NAMALWA (cell line): Measurements from ENCODE around the gene NLRP12.
"Not testable (repeated sequence)": the region's sequence is repeated elsewhere in the genome, so short reads cannot be mapped to it uniquely, and the experiment has no call there.

Experiments used
- DNase-seq: peaks from one replicate; pipeline ENCODE4 v3.0.0-alpha.2; 2015; ENCODE audit warnings: low spot score

NLRP12 gene

DNA sequence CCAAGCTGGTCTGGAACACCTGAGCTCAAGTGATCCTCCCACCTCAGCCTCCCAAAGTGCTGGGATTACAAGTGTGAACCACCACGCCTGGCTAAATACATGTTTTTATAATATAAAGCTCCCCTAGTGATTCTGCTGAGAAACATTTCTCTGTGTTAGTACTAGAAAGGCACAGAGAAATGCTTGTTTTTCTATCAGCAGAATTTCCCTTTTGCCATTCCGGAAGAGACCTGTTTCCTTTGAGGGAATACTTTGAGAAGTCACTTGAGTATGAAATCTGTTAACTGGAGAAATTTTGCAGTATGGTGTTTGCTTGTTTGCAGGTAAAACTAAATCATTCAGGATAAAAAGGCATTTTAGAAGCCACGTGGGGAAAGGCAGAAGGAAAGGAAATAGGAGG lies 4.4 kb upstream of the NLRP12 start:
- DNase-seq: no peak

DNA sequence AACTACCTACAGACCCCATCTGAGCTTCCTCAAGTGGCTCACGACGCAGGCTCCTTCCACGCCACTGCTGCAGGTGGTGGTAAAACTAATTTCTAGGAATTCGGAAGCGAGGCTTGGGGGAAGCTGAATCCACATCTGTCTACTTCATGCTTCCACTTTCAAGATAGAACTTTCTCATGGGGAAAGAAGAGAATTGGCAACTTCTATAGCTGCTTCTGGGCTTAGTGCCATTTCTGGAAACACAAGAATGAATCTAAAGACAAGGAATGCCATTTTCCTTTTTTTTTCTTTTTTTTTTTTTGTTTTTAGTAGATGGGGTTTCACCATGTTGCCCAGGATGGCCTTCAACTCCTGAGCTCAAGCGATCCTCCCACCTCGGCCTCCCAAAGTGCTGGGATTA lies 2.8 kb upstream of the NLRP12 start:
- no peak for DNase-seq

DNA sequence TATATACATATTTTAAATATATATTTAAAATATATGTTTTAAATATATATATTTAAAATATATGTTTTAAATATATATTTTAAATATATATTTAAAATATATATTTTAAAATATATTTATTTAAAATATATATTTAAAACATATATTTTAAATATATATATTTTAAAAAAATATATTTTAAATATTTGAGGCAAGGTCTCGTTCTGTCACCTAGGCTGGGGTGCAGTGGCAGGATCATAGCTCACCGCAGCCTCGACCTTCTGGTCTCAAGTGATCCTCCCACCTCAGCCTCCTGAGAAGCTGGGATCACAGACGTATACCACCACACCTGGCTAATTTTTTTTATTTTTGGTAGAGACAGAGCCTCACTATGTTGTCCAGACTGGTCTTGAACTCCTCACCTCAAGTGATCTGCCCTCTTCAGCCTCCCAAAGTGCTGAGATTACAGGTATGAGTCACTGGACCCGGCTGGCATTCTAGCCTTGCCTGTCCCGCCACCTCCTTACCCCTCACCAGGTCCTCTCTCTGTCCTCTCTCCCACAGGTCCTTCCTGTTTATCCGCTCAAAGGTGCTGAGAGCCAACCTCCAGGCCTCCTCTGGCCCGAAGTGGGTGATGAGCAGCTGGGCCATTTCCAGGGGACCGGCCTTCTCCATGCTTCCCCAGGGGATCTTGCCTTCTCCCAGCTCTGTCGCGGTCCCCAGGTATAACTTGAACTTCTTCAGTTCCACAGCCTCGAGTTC lies 564 bp downstream of the NLRP12 start:
- DNase-seq: no peak

DNA sequence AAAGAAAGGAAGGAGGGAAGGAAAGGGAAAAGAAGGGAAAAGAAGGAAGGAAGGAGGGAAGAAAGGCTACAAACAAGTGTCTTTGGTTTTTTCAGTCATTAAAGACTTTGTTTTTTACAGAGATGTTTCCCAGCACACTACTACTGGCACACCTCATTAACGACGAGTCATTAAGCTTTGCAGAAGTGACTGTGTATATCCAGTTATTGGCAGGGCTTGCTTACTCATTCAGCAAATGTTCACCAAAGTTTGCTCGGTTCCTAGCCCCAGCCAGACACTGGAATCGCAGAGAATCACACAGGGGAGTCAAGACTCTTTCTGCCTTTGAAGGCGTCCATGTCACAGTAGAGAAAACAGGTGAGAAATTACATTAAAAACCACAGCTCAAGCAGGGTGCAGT lies 4.3 kb downstream of the NLRP12 start:
- no peak for DNase-seq

DNA sequence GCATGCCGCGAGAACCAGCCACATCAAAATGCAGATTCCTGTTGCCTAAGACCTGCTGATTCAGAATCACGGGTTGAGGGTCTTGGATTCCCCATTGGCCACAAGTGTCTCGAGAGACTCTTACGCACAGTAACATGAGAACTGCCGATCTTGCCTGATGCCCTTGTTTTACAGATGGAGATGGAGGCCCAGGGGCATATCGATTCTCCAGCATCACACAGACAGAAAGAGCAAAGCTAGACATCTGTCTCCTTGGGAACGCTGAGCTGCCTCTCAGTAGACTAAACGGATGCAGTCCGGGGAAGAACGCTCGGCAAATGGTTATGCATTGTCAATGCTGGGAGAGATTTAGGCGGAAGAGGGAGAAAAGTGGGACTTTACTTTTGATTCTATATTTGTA lies 5.4 kb downstream of the NLRP12 start:
- DNase-seq: no peak

DNA sequence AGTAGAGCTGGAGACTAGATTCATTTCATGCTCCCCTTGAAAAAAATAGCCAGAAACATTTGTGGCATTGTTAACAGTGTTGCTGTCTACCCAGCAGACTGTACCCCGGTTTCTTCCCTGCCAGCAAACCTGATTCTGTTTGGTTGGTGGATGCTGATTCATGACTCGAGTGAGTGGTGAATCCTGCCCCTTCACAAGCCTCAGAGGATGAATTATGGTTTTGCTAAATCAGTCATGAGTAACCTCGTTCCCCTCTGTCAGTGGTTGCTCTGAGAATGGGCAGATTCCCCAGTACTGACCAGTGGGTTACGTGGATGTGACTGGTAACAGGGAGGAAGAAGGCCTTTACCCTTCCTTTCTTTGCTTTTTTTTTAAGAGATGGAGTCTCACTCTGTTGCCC lies 10.1 kb downstream of the NLRP12 start:
- DNase-seq: no peak

DNA sequence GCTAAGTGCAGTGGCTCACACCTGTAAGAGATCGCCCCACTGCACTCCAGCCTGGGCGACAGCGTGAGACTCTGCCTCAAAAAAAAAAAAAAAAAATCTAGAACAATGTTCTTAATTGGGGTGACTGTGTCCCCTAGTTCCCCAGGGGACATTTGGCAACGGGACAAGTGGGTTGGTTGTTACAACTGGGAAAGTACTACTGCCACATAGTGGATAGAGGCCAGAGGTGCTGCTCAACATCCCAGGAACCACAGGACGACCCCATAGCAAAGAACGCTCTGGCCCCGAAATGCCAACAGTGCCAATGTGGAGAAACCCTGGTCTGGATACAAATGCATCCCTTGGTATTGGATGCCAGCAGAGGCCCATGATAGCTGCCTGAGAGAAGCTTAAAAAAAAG lies 11.8 kb downstream of the NLRP12 start:
- DNase-seq: peak; percentile 33

DNA sequence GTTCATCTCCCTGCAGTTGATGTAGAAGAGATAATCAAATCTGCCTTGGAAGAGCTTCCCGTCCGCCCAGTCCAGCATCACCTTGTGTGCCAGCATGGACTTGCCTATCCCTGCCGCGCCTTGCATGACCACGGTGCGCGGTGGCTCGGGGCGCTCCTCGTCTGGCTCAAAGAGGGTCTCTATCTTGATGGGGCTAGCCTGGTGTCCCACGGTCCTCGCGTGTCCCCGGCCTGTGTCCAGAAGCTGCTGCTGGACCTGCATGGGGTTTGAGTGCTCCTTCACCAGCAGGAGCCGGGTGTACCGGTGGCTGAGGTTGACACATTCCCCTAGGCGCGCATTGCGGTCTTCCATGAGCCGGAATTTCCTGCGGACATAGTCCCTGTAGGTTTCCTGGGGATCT lies 13.2 kb downstream of the NLRP12 start:
- DNase-seq: no peak

DNA sequence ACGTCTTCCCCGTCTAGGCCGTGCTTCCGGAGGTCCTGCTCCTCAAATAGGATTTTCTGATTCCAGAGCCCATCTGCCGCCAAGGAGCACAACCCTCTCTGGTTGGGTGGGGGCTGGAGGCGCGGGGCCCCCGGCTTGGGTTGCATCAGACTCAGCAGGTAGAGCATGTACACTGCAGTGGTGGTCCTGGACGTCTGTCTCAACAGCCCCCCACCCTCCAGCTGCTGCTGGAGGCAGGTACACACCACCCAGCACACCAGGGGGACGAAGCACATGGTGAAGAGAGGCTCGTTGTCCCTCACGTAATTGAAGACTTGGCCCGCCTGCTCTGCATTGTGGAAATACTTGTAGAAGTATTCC lies 13.9 kb downstream of the NLRP12 start:
- no peak for DNase-seq

DNA sequence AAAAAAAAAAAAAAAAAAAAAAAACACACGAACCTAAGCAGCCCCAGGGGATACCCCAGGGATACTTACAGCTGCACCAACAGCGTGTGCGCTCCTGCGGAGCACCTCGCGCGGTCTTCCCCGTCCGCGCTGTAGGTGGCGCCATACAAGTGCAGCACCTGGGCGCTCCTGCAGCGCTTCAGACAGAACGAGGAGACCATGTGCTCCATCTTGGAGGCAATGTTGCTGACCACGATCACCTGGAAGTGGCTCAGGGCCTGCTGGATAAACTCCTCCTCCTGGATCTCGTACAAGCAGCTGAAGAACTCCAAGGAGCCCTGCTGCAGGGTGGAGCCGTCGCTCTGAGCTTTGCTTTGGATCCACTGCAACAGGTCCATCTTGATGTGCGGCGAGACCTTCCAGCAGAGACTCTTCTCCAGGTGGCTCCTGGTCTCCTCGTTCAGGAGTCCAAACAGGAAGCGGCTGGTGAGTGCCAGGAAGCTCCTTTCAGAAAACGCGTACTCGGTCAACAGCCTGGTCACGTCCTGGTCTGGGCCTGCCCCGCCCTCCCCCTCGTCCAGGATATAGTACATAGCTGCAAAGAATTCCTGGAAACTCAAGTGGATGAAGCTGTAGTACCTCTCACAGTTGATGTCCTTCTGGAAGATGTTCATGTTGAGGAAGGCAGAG lies 14.5 kb downstream of the NLRP12 start:
- DNase-seq: peak; percentile 30

DNA sequence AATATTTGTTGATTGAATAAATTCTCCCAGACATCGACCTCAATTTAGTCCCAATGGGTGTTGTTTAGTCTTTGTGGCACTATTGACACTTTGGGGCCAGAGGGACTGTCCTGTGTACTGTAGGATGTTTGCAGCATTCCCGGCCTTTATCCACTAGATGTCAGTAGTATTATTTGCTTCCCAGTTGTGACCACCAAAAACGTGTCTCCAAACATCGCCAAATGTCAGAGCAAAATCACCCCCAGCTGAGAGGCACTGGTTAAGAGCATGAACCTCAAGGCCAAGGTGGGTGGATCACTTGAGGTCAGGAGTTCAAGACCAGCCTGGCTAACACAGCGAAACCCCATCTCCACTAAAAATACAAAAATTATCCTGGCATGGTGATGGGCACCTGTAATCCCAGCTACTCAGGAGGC lies 15.4 kb downstream of the NLRP12 start:
- DNase-seq: peak; percentile 51

DNA sequence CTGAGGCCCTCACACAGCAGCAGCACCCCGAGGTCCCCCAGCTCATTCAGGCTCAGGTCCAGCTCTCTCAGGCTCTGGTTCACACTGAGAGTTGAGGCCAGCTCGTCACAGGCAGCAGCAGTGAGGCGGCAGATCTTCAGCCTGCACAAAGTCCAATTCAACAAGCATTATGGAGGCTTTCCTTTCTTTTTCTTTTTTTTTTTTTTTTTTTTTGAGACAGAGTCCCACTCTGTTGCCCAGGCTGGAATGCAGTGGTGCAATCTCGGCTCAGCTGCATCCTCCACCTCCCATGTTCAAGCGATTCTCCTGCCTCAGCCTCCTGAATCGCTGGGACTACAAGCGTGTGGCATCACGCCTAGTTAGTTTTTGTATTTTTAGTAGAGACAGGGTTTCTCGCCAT lies 22.9 kb downstream of the NLRP12 start:
- no peak for DNase-seq

DNA sequence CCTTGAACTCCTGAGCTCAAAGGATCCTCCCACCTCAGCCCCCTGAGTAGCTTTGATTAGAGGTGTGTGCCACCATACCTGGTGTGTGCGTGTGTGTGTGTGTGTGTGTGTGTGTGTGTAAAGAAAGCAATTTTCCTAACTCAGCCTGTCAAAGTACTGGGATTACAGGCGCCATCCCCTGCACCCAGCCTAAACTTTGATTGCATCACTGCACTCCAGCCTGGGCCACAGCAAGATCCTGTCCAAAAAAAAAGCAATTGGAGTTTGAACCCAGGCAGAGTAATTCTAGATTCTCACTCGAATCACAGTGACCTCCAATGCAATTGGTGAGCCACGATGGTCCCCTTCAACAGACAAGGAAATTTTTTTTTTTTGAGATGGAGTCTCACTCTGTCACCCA lies 29.1 kb downstream of the NLRP12 start:
- no peak for DNase-seq

DNA sequence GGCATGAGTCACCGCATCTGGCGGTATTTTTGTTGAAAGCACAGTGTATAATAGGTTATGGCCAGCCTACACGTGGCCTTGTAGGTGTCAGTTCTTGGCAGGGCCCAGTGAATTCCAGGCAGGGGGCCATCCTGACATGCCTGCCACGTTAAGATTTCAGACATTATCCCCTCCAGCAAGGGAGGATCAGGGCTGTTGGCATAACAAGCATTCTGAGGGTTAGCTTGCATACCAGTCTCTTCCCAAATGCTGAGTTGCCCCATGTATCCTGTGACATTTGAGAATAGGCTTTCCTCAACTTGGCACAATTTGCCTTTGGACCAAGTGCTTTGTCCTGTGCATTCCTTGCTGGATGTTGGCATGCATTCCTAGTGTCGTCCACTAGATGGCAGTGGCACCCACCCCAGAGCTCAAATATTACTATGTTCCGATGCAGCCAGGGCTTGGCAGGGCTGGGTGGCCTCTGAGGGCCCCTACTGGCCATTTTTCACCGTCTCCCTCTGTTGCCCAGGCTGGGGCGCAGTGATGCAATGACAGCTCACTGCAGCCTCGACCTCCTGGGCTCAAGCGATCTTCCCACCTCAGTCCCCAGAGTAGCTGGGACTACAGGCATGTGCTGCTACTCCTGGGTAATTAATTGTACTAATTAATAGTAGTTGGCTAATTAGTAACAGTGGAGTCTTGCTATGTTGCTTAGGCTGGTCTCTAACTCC lies 31.2 kb downstream of the NLRP12 start:
- DNase-seq: peak; percentile 92

DNA sequence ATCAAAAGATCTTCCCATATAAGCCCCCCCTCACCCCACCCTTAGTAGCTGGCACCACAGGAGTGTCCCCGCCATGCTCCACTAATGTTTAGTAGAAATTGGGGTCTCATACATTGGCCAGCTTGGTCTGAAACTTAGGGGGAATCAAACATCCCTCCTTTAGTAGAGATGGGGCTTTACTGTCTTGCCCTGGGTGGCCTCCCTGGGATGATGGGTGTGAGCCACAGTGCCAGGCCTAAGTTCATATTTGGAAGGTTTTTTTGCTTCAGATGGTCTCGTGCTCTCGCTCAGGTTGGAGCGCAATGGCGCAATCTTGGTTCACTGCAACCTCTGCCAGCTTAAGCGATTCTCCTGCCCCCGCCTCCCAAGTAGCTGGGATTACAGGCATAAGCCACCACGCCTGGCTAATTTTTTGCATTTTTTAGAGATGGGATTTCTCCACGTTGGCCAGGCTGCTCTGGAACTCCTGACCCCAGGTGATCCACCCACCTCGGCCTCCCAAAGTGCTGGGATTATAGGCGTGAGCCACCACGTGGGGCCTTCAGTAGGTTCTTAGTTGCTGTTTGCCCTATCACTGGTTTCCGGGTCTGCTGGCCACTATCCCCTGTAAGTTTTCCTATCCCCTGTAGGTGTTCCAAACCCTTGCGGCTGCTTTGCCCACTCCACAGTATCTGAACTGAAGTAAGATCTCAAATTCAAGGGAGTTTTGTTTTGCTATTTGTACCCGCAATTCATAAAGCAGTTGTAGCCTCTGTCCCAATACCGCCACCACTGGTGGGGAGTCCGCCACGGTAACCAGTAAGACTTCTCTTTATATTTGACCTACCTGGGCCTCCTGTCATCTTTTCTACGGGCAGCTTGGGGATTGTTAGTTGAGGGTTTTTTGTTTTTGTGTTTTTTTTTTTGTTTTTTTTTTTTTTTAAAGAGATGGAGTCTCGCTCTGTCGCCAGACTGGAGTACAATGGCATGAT lies 34.1 kb downstream of the NLRP12 start:
- no peak for DNase-seq

DNA sequence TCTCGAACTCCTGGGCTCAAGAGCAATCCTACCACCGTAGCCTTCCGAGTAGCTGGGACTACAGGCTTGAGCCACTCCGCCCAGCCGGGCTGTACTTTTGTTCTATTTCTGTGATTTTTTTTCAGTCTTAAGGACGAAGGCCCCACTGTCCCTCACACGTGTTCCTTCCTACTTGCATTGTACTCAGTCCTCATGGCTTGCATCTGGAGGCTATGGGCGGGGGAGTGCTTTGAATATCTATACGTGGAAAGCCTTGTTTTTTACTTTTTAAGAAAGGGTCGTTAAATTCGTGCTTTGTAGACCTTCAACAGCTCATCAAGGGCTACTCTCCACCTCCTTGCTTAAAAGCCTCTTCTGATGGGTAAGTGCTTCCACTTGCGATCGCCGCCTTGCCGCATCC lies 36.8 kb downstream of the NLRP12 start:
- no peak for DNase-seq

DNA sequence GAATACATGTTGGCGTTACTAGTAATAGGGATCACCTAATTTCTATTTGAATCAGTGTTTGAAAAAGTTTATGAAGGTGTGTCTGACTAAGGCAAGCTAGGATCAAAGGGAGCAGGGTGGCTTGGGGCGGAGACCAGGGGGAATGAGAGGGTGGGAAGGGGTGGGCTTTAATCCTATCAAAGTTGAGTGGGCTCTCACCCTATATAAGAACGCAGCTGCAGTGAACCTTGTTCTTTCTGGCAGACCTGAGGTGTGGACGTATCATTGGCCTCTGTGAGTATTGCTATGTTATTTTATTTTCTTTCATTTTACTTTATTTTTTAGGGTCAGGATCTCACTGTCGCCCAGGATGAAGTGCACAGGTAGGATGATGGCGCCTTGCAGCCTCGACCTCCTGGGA lies 37.4 kb downstream of the NLRP12 start:
- DNase-seq: no peak

DNA sequence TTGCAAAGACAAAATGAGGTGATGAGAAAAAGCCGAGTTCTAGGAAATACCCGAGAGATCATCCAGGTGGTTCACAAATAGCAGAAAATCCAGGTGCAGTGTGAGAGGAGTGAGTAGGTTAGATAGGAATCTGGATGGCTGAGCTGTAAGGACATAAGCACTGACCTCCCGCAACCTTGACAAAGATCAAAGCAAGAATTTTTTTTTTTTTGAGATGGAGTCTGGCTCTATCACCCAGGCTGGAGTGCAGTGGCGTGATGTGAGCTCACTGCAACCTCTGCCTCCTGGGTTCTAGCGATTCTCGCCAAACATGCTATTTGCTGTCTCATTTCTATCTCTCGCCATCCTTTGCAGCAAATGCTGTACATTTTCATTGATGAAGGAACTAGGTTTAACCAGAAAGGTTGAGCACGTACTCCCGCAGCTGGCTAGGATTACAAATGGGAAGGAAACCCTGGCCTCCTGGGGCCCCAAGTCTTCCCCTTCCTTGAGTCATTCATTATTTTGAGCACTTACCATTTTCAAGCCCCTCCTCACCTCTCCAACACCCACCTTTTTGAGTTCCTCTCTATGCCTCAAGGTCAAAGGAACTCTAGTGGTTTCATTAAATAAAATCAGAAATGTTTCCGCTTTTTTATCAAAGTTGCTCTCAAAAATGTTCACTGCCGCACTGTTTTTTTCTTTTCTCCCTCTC lies 38.8 kb downstream of the NLRP12 start:
- DNase-seq: no peak

DNA sequence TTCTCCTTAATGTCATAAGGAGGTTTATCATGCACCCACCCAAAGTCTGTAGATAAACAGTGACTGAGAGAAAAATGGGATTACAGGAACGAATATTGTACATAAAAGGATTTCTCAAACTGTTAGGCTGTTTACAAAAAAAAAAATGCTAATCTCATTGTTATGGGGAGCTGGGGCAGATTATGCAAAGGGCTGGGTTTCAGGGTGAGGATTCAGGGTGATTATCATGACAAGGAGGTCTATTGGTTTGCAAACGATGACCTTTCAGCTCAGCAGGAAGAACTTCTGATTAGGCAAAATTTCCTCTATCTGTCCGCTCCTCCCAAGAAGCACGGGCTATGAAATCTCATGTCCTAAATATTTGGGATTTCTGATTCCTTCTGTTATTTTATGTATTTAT lies 41.4 kb downstream of the NLRP12 start:
- DNase-seq: no peak

DNA sequence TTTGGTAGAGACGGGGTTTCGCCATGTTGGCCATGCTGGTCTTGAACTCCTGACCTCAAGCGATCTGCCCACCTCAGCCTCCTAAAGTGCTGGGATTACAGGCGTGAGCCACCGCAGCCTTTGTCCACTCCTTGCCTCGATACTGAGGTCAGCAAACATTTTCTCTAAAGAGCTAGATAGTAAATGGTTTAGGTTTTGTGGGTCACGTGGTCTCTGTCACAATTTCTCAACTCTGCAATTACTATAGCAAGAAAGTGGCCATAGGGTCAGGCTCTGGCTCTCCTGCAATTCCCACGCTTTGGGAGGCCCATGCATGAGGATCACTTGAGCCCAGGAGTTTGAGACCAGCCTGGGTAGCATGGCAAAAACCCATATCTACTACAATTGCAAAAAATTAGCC lies 42.8 kb downstream of the NLRP12 start:
- not testable (repeated sequence) for DNase-seq

DNA sequence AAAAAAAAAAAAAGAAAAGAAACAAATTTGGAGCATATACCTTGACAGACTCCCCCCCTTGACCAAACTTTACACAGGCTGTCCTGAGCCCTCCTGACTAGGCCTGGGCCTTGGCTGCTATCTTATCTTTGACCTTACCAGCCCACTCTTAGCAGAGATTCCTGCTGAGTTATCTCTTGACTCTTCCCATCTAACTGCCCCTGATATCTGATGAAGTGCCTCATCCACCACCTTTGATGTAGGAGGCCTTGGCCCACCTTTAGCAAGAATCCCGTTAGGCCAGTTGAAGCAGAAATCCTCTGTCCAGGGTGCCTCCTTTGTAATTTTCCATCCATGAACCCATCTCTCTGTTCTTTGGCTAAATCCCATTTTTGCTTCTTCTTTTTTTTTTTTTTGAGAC lies 43.6 kb downstream of the NLRP12 start:
- DNase-seq: no peak

DNA sequence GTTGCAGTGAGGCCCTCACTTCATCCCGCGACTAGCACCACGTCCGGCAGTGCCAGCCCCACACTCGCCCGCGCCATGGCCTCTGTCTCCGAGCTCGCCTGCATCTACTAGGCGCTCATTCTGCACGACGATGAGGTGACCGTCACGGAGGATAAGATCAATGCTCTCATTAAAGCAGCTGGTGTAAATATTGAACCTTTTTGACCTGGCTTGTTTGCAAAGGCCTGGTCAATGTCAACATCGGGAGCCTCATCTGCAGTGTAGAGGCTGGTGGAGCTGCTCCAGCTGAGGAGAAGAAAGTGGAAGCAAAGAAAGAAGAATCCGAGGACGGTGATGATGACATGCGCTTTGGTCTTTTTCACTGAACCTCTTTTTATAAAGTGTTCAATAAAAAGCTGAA lies 48.6 kb downstream of the NLRP12 start:
- DNase-seq: no peak
